ENCODE results near the gene CPNE8.

The CPNE8 gene

GRCh38 chr12:38646146-38646545 is 259.2 kb downstream of the CPNE8 start:
- H3K9ac ChIP-seq (ENCODE audit: low read depth, low read length, poor library complexity, severe bottlenecking), result no peak overlapping the region
- H3F3A ChIP-seq (ENCODE audit: low read depth), result no peaks in the 10 kb centered on the region
- H4K20me1 ChIP-seq (ENCODE audit: insufficient read depth, low read length, poor library complexity, severe bottlenecking), result no peaks in the 10 kb centered on the region
- no peaks in the 10 kb centered on the region for H3K27me3 ChIP-seq (ENCODE audit: insufficient read depth, low read length, poor library complexity, severe bottlenecking)
- no peaks in the 10 kb centered on the region for H3K4me1 ChIP-seq (ENCODE audit: insufficient read depth, low read length, poor library complexity, severe bottlenecking)
- no peaks in the 10 kb centered on the region for H3K9me2 ChIP-seq (replicated peaks; ENCODE audit: low read depth, low read length)
- H3K4me2 ChIP-seq (ENCODE audit: low read depth, low read length, poor library complexity, severe bottlenecking), result no peak overlapping the region
- no peak overlapping the region for H3K4me3 ChIP-seq (ENCODE audit: low read length, poor library complexity, severe bottlenecking)
- no peaks in the 10 kb centered on the region for H3K79me2 ChIP-seq (ENCODE audit: insufficient read depth, low read length)
- 0 out of 2 replicates have a peak, but pooled peaks cover 5% of the 10 kb centered on the region for H3K9me3 ChIP-seq (ENCODE audit: insufficient read depth, low read depth, low read length)
- no peak overlapping the region for H2AFZ ChIP-seq (ENCODE audit: low read length)
- TF ChIP-seq EZH2phosphoT487 (IDR thresholded peaks at IDR 0.05; ENCODE audit: borderline replicate concordance) (no peak), CTCF (conservative IDR thresholded peaks at IDR 0.05; ENCODE audit: low read length) (no peak)
- H3K36me3 ChIP-seq (ENCODE audit: insufficient read depth, low read length), result no peaks in the 10 kb centered on the region

- no peaks in the 10 kb centered on the region for H3F3A ChIP-seq (ENCODE audit: low read depth)
- TF ChIP-seq EZH2phosphoT487 (IDR thresholded peaks at IDR 0.05; ENCODE audit: borderline replicate concordance) (no peak), CTCF (conservative IDR thresholded peaks at IDR 0.05; ENCODE audit: low read length) (no peak)
- no peak overlapping the region for H3K9ac ChIP-seq (ENCODE audit: low read depth, low read length, poor library complexity, severe bottlenecking)
- no peaks in the 10 kb centered on the region for H3K9me3 ChIP-seq (ENCODE audit: insufficient read depth, low read depth, low read length)
- H3K4me1 ChIP-seq (ENCODE audit: insufficient read depth, low read length, poor library complexity, severe bottlenecking), result no peaks in the 10 kb centered on the region
- H3K79me2 ChIP-seq (ENCODE audit: insufficient read depth, low read length), result no peaks in the 10 kb centered on the region
- H3K4me2 ChIP-seq (ENCODE audit: low read depth, low read length, poor library complexity, severe bottlenecking), result no peak overlapping the region
- H3K4me3 ChIP-seq (ENCODE audit: low read length, poor library complexity, severe bottlenecking), result no peak overlapping the region
- H4K20me1 ChIP-seq (ENCODE audit: insufficient read depth, low read length, poor library complexity, severe bottlenecking), result no peaks in the 10 kb centered on the region
- H3K27me3 ChIP-seq (ENCODE audit: insufficient read depth, low read length, poor library complexity, severe bottlenecking), result no peaks in the 10 kb centered on the region
- no peaks in the 10 kb centered on the region for H3K36me3 ChIP-seq (ENCODE audit: insufficient read depth, low read length)
- no peak overlapping the region for H2AFZ ChIP-seq (ENCODE audit: low read length)
- H3K9me2 ChIP-seq (replicated peaks; ENCODE audit: low read depth, low read length), result no peaks in the 10 kb centered on the region
Observed at GRCh38 chr12:38639625-38640024, 265.8 kb downstream of the CPNE8 start.

- Histone ChIP-seq H3K9ac (ENCODE audit: low read depth, low read length, poor library complexity, severe bottlenecking) (no peak overlapping the region), H3F3A (ENCODE audit: low read depth) (no peaks in the 10 kb centered on the region), H3K9me3 (ENCODE audit: insufficient read depth, low read depth, low read length) (no peaks in the 10 kb centered on the region), H3K27me3 (ENCODE audit: insufficient read depth, low read length, poor library complexity, severe bottlenecking) (no peaks in the 10 kb centered on the region), H3K79me2 (ENCODE audit: insufficient read depth, low read length) (no peaks in the 10 kb centered on the region), H3K36me3 (ENCODE audit: insufficient read depth, low read length) (no peaks in the 10 kb centered on the region), H3K4me2 (ENCODE audit: low read depth, low read length, poor library complexity, severe bottlenecking) (no peak overlapping the region), H3K4me1 (ENCODE audit: insufficient read depth, low read length, poor library complexity, severe bottlenecking) (no peaks in the 10 kb centered on the region), H3K4me3 (ENCODE audit: low read length, poor library complexity, severe bottlenecking) (no peak overlapping the region), H4K20me1 (ENCODE audit: insufficient read depth, low read length, poor library complexity, severe bottlenecking) (no peaks in the 10 kb centered on the region), H3K9me2 (replicated peaks; ENCODE audit: low read depth, low read length) (no peaks in the 10 kb centered on the region), H2AFZ (ENCODE audit: low read length) (no peak overlapping the region)
- TF ChIP-seq CTCF (conservative IDR thresholded peaks at IDR 0.05; ENCODE audit: low read length) (no peak), EZH2phosphoT487 (IDR thresholded peaks at IDR 0.05; ENCODE audit: borderline replicate concordance) (no peak)
Observed at GRCh38 chr12:38638401-38638800, 267.0 kb downstream of the CPNE8 start.

Measured in Loucy (cell line).